ENCODE results near the gene HAND1.

Gene HAND1

DNA sequence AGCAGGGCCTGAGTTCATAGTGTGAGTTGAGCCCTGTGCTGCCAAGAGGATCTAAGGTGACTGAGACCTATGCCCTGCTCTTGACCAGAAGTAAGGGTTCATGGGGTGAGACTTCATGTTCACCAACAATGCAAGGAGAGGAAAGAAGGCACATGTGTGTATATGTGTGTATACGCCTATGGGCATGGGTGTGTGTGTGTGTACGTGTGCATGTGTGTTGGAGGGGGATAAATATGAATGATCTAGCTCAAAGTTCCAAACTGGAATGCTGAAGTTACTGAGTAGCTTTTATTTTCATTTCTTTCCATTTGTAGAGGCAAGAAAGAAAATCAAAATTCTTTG, 25.6 kb upstream of the HAND1 start:
- DNase-seq, result no peak

DNA sequence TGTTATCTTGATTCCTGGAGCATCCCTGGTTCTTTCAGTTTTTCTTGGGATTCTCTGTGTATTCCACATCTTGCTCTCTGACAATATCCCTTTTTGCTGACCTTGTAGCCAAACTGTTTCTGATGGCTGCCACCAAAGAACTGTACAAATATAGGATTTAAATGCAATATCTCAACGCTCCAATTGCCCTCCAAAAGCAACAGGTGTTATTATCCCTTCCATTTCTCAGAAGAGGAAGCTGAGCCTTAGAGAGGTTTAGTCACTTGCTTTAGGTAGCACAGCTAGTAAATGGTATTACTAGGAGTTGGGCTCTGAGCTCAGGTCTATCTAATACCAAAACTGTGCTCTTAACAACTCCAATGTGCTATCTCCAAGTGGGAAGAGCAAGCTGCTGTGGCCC, 24.2 kb upstream of the HAND1 start:
- no peak for DNase-seq

DNA sequence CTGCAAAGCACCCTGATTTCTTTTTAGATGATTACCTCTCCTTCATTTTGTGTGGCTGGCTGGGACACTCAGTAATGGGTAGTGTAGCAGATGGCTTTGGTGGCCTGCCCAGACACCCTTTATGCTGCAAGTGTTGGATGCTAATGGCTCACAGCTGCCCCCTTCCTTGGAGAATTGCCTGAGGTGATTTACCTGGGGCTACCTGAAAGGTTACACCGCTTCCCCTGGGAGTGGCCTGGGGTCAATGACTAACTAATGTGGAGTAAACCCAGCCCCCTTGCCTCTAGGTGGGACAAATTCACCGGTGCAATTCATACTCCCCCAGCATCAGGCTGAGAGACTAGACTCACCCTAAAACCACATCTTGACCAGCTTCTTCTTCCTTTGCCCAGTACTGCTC, 23.5 kb upstream of the HAND1 start:
- no peak for DNase-seq

DNA sequence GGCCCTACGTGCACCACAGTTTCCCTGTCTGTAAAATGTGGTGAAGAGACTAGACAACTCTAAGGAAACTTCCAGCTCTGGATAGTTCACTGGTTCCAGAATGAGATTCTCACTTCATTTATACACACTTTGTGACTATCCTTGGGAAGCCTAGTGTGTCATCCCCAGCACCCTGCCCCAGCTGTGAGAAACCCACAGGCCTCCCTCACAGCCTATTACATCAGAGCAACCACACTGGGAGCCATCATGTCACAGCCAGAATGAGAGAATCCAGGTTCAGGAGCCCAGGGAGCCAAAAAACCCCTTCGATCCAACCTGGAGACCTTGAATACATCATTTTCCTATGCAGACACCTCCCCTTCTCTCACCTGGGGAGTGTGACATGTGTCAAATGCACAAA, 21.0 kb upstream of the HAND1 start:
- DNase-seq, result no peak

DNA sequence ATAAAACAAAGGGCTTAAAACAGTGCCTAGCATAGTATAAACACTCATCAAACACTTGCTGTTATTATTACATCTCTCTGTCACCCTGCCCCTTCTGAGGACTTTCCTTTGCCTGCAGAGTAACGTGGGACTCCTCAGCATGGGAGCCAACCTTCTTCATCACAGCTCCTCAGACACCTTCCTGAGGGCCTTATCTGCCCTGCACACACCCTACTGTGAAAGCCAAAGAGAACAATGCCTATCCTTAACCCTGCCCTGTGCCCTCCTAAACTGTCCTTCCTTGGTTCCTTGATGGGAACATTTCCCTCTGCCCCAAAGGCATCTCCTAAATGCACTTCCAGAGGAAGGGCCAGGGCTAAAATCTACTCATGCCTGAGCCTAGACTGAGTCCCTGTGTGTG, 20.6 kb upstream of the HAND1 start:
- DNase-seq, result no peak

DNA sequence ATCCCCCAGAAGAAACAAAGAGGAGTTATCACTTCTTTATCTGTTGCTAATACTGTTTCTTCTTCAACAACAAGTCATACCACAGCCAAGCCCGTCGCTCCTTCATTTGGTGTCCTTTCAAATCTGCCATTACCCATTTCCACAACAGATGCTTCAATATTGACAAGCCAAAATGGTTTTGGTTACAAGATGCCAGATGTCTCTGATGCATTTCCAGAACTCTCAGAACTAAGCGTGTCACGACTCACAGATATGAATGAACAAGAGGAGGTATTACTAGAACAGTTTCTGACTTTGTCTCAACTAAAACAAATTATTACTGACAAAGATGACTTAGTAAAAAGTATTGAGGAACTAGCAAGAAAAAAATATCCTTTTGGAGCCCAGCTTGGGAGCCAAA, 16.0 kb upstream of the HAND1 start:
- DNase-seq, result no peak

DNA sequence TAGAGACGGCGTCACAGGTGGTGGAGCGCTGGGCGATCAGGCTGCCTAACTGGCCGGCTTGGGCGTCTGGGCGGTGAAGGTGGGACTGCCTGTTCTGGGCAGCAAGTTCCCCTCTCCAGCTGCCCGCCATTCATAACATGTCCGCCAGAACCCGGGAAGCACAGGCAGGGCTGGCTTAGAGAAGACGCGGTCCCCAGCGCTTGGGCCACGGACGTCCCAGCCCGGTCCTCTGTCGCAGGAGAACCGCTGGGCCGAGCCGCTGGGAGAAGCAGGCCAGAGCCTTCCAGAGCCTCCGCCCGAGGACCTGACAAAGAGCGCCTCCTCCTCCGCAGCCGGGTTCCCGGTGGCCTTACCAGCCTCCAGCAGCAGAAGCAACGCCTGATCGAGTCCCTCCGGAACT, 15.2 kb upstream of the HAND1 start:
- no peak for DNase-seq

DNA sequence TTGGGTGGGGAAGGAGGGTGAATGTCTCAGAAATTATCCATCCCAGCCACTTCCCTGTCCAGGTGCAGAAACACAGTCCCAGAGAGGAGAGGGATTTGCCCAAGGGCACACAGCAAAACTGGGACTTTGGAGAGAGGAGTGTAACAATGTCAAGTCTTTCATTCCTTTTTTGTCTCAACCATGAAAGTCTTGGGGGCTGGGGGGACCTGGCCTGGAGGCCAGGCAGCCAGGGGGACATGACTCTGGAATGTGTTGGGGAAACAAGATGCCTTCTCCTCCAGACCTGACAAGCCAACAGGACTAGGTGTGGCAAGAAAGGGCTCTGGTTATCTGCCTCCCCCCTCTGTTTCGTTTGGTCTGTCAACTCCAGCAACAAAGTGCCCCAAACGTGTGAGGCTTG, 13.9 kb upstream of the HAND1 start:
- no peak for DNase-seq

DNA sequence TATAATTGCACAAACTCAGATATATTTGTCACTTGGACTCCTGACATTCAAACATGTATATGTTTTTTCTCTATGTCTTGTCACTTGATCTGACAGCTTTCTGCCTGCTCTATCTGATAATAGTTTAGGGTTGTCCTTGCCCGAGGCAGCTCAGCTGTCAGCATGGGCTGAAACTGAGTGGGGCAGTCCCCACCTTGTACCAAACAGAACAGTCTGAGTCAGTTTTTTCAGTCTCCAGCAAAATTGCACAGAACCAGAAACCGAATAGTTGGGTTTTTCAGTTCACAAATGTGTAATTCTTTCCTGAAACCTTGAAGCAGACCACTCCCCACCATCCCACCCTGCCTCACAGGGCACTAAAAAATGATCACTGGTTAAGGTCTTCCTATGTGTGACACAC, 9.5 kb upstream of the HAND1 start:
- DNase-seq, result no peak

DNA sequence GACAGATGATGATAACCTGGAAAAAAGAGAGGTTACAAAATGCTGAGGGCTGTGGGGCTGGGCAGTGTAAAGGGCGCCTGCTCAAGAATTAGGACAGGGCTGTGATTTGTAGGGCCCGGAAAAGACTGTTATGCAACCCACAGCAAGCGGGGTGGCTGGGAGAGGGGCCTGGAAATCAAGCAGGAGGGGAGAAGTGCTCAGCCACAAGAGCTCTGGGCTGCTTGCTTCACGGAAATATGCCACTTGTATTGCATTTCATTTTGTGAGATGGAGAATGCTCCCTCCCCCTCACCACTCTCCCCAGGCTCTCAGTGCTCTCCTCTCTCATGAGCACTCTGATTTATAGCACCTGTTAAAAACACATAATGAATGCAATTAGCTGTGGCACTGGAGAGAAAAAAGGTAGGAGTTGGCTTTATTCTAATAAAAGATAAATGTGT, 8.4 kb upstream of the HAND1 start:
- DNase-seq, result peak; percentile 12

DNA sequence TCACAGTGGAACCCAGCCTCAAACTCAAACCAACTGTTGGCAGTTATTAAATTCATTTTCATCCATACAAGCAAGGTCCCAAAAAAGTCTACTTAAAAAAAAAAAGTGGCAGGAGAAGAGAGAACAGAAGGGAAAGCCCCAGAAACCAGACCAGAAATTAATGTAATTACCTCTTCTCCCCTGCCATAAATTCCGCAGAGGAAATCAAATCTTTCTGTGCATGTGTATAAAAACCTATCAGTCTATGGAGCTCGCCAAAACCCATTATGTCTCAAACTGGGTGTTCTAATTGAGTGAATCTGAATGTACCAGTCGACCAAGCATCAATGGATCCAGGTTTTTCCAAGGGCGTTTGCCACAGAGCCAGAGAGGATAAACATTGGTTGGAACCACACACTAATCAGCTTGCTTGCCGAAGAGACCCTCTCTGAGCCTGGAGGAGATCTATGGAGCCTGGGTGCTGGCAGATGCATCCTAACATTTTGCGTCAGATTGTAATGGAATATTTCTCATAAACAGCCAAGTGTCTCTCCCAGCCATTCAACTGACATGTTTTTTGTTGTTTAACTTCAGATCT, 7.9 kb upstream of the HAND1 start:
- no peak for DNase-seq

DNA sequence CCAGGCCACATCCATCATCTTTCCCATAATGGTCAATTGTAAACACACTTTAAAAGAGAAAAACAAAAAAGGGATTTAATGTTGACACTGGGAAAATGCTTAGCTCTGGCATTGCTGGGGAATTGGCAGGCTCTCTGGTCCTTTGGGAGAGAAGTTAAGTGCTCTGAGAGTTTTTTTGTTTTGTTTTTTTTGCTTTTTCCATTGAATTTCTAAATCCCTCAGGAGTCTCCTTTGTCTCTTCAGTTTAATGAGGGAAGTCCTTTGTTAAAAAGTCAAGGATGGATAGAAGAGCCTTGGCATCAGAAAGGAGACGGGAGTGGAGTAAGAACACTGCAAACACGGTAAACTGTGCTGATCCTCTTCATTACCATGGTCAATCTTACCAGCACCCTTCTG, 7.1 kb upstream of the HAND1 start:
- DNase-seq, result no peak

DNA sequence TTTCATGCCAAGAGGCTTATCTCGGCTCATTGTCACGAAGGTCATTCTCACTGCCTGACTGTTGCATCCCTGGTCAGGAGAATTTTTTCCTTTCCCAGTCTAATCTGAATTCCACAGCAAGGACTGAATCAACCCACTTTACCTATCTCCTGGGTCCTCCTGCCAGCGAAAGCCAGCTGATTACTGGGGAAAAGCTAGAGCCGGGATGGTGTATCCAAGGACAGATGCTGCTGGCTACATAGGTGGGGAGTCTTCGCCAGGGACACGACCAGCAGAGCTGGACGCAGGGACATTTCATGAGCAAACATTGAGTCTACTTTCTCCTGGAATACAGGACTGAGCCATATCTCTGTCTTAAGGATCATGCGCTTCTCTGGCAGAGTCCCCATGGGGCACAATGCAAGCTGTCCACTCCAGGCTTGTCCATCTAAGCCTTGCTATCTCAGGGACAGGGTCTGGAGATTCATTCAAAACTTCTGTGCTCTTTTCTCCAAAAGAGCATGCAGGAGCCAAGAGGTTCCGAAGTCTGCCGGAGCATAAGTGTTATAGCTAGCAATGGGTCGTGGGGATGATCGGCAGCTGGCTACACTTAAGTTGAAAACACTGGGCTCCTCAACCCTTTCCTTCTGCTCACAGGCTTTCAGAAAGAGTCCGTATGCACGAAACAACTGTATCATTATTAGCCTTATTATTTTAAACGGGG, 6.5 kb upstream of the HAND1 start:
- DNase-seq, result no peak

DNA sequence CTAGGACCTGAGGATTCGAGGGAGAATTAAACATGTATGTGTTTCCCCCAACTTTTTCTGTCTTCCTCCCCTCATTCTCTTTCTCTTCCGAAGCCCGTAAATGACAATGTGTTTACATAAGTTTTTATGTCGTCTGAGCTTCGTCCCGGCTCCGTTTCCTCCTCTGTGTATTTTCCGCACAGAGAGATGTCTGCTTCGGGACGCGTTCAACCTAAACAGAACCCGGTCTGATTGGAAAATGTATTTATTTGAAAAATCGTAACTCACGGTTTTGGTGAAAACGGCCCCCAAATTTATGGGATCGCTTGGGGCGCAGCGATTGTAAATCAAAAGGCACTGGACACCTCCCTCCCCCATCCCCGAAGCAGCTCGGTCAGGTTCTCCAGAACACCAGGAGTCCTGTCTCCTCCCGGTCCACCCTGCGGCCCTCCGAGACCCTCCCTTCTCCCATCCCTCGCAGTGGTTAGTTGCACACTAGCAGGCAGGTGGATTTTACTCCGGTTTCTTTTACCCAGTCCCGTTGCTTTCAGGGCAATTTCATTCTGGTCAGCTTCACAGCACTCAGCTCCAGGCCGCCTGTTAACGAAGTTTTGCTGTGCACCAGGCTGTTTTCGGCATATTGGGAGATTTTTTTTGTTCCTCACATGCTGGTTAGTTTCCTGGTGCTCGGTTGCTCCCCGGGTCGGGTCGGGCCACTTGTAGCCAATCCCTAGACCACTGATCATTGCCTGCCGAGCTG, 5.8 kb upstream of the HAND1 start:
- DNase-seq, result no peak

DNA sequence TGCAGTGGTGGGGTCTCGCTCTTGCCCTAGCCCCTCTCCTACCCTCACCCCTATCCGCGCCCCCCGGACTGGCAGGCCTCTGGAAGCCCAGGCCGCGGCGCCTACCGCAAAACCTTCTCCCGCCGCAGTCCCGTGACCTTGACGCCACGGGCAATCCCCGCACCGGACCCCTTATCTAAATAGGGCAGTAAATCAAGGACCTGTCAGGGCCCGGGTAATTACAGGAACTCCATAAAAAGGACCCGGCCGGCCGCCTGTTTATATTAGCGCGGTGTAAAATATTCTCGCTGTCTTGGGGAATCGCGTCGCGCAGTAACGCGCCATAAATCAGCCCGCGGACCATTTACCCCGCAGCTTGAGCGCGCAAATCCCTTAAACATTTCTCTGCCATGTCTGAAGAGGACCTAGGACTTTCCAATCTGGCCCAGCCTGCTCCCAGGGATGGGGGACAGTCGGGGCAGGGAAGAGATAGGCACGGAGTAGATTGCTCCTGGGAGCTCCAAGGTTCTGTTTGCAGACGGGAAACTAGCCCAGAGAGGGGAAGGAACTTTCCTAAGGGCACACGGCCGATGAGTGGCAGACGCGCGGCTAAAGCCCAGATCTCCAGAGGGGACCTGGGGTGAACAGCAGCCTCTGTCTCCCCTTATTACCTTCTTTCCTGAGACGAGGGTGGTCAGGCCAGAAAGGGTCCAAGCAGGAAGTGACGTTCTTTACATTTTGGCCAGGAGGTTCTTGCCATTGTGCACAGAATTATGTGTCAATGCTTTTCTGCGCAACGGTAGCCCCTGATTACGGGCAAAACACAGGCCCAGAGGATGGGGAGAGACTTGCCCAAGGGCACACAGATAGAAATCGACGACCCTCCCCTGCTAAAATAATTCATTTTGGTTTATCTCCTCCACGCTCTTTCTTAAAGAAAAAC, 4.8 kb upstream of the HAND1 start:
- no peak for DNase-seq

DNA sequence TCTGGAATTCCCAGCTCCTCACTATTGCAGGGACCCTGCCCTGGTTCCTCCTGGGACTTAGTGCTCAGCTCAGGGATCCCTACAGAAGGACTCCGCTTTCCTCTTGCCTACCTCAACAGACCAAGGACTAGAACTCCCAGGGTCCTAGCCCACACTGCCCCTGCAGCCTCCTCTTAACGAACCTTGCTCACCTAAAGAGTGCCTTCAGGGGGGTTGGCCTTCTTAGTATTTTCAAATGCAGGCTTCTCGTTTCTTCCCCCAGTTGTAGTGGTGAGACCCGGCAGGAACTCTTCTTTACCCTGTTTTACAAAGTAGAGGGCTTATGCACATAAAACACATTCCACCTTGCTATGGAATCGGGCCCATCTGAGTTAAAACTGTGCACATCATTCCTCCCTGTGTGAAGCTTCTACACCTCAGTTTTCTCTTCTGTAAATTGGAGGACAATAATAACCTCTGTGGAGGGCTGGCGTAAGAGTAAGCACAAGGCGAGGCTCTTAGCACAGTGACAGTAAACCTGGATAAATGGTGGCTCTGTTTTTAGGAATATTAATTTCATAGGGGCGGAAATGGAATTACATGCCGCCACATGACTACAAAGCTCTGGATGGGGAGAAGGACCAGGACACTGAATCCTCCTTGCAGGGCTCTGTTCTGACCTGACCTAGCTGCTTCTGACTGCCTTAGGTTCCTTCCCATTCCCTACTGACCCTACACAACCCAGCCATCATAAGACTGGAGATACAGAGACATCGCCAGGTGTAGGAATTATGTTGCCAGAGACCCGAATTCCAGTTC, 3.8 kb upstream of the HAND1 start:
- DNase-seq, result no peak

DNA sequence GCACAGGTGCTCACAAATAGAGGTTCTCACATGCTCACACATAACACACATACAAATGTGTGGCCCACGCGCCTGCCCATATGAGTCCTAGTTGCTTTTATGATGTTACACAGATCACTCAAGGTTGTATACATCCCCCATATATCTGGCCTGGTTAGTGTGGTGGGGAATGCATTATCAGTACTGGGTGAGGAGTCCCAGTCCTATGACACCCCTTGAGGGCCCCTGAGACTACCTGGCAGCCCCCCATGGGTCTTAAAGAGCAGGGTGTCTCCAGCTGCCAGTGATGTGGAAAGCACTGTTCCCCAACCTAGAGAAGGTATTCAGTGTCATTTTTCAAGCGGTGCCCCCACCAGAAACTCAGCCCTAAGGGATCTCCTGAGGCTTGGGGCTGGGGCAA, 2.8 kb upstream of the HAND1 start:
- no peak for DNase-seq

DNA sequence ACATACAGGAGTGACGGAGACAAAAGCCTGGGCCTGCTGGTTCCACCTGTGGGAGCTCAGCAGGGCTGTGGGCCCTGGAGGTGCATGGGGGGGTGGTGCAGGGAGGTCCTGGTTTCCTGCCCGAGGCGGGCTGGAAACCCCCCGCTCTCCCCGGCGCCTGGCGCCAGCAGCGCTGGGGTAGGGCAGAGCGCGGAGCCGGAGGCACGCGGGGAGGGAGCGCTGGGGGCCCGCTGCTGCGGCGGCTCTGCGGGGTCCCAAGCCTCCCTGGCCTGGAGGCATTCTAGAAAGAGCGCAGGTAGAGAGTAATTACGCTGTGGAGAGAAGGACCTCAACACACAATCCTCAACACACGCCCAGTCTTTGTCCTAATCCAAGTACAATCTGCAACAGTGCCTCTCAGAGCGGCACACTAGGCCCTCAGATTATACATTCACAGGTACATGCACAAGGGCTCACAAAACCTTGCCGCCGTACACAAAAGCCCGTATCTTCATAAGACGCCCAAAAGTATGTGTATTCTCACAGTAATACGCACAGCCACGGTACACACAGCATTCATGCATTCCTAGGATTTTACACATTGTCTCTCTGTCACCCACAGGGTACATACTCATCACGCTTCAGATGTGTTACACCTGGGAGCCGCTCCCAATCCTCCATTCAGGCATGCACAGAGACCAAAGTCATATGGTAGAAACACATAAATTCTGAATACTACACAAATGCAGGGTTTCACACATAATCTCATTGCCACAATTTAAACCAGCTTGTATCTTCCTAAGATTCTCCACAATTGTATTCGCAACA, 2.1 kb upstream of the HAND1 start:
- no peak for DNase-seq

DNA sequence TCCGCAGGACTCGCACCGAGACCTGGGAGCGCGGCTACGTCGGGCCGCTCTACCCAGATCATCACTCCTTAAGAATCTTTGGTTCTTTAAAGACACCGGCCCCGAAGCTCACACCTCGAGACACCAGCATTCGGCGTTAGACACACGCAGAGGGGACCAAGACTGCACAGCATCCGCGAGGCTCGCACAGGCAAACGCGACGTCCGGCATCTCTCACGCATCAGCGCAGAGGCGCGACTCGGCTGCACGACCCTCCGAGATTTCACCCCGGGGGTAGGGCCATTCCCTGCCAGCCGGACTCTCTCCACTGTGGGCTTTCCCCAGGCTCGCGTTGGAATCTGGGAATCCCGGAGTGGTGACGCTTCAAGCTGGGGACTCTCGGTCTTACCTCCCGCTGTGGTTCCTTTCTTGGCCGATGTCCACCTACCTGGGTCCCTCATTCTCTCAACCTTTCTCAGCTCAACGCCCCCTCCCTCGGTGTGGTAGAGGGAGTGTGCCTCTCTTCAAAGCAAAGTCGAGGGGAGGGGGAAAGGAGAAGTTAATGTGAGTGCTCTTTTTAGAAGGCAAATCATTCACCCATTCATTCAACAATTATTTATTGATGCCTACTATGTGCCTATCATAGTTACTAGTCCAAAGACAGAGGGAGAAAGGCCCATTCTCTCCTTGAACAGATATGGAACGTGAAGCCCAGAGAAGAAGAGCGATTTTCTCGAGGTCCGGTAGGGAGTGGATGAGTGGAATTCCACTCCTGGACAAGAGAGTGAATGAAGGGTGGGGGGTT, 1.3 kb upstream of the HAND1 start:
- DNase-seq, result no peak

DNA sequence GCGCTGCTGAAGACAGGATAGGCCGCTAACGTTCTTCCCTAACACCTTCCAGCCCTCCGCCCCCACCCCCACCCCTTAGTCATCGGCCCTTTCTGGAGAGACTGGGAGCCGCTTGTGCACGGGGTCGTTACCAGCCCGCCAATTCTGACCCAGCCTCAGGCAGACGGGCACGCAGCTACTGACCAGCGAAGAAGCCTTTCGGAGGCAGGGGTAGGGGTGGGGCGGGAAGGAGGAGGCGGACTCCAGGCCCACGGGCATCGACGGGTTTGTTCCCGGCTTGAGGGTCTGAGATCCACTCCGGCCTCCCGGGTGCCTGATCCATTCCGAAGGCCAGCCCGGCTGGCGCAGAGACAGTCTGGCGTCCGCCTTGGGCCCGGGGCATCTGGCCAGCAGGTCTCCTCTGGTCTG, 729 bp upstream of the HAND1 start:
- DNase-seq, result no peak
